GM23248 (cell line): ENCODE measurements around the gene TLCD2.
"Not testable (repeated sequence)": the region's sequence is repeated elsewhere in the genome, so short reads cannot be mapped to it uniquely, and the experiment has no call there.

Experiments
- EZH2 ChIP-seq: fragments of 200-600 bp; sonication (generic); IDR thresholded peaks from 2 replicates; pipeline ENCODE4 v1.6.1; 2018; ENCODE audit warnings: antibody characterized with exemption, mild to moderate bottlenecking; ENCODE audit not compliant: insufficient read depth, poor library complexity, severe bottlenecking
- EZH2phosphoT487 ChIP-seq: fragments of 200-600 bp; sonication (generic); IDR thresholded peaks from 2 replicates; pipeline ENCODE4 v1.6.1; 2018; ENCODE audit warnings: antibody characterized with exemption, moderate library complexity, mild to moderate bottlenecking, low read depth; ENCODE audit not compliant: insufficient read depth

DNA sequence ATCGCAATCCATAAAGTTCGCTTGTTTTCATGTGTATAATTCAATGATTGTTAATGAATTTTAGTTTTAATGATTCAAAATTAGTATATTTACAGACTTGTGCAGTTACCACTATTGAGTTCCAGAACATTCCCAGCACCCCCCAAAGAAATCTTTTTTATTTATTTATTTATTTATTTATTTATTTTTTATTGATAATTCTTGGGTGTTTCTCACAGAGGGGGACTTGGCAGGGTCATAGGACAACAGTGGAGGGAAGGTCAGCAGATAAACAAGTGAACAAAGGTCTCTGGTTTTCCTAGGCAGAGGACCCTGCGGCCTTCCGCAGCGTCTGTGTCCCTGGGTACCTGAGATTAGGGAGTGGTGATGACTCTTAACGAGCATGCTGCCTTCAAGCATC, 21.8 kb downstream of the TLCD2 start:
- not testable (repeated sequence) for TF ChIP-seq EZH2, EZH2phosphoT487
